NCI-H2196 (cell line): Measurements from ENCODE around the gene ZNF678.

Source experiments
- DNase-seq: peaks from one replicate; lab custom pipeline; 2025; ENCODE audit not compliant: unreplicated experiment; lab: John Stamatoyannopoulos, UW

The ZNF678 gene

GRCh38 chr1:227563324-227564201, at the start of gene ZNF678:
Gene ZNF678 (plus strand): TSS chr1:227563556. CDS start chr1:227650992, 87,436 bp downstream.
- DNase-seq, result peak; percentile 94

DNA sequence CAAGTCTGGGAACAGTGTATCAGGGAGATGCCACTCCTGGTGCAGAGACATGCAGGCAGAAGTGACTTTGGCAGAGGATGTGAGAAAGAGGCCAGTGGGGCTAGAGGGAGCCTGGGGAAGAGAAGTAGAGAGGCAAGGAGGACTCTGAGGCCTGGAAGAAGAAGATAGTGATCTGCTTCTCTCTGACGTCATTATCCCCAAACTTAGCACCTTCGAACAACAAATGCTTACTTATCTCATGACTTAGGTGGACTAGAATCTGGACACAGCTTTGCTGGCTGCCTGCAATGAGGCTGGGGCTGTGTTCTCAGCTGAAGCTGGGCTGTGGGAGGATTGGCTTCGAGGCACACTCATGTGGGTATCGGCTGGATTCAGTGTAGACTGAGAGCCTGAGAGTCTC, 44.5 kb upstream of the ZNF678 start:
- DNase-seq, result no peak

DNA sequence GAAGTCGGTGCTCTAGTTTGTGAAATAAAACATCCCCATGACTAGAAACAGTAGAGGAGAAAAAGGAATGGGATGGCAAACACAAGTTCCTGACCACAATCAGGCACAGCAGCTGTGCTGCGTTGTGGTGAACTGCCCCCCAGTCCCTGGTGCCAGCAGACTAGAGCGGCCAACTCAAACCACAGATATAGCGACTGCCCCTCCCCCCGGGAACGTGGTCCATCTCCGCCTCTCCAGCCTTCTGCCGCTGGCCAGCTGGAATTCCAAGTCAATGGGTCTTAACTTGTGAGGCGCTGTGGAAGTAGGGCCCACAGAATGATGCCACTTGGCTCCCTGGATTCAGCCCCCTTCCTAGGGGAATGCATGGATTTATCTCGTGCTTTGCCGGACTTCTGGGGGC, 41.6 kb upstream of the ZNF678 start:
- no peak for DNase-seq

DNA sequence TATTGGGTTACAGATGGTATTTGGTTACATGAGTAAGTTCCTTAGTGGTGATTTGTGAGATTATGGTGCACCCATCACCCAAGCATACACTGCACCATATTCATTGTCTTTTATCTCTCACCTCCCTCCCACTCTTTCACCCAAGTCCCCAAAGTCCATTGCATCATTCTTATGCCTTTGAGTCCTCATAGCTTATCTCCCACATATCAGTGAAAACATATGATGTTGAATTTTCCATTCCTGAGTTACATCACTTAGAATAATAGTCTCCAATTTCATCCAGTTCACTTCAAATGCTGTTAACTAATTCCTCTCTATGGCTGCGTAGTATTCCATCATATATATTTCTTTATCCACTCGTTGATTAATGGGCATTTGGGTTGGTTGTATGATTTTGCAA, 36.8 kb upstream of the ZNF678 start:
- DNase-seq, result no peak

- DNase-seq, result no peak
Measured at GRCh38 chr1:227532019-227532619, 31.2 kb upstream of the ZNF678 start.

DNA sequence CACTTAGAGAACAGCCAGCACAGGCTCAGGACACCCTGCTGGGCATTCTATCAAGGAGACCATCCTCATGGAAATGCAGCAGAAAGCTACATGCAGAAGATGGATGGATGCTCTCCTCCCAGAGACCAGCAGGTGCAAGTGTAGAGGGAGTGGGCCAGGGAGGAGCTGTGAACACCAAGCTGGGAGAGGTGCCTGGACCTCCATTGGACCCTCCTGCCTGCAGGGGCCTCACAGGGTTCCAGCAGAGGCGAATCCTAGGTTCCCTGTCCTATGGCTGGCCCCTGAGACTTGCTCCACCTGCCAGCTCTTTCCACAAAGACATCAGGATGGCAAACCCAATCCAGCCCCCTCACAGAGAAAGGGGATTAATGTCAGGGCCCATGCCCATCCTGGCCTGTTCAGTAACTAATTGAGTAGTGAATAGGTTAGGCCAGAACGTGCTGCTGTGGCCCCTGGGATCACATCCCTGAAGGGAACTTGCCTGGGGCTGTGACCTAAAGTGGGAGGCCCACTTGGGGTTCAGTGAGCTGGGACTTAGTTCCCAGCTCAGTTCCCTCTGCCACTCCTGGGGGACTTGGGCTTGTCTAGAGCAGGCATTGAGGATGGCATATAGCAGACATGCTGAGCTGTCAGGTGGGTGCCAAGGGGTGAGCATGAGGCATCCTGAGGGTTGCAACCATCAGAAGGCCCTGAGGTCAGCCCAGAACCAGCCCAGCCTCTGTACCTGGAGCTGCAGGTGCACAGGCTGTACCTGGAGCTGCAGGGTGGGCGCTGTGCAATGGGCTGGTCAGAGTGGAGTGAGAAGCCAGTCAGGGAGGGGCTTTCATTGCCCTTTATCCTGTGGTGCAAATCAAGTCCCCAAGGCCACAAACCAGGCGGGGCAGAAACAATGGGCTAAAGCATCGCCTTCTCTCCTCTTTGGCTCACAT, 22.9 kb upstream of the ZNF678 start:
- no peak for DNase-seq

- DNase-seq, result no peak
Measured at GRCh38 chr1:227541129-227541528, 22.2 kb upstream of the ZNF678 start.

DNA sequence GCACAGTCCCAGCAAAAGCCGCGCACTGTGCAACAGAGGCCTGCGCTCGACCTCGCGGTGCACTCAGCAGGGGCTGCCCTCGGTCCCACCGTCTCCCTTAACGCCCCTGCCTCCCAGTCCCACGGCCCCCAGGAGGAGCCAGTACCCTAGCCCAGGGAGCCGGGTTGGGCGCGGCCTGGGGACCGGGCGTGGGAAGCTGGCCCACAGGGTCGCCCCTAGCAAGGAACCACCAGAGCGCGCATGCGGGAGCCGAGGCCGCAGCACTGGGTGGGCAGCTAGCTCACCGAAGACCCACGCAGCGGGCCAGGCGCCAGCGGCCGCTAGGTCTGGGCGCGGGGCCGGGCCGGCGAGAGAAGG, 21.6 kb upstream of the ZNF678 start:
- DNase-seq, result no peak

DNA sequence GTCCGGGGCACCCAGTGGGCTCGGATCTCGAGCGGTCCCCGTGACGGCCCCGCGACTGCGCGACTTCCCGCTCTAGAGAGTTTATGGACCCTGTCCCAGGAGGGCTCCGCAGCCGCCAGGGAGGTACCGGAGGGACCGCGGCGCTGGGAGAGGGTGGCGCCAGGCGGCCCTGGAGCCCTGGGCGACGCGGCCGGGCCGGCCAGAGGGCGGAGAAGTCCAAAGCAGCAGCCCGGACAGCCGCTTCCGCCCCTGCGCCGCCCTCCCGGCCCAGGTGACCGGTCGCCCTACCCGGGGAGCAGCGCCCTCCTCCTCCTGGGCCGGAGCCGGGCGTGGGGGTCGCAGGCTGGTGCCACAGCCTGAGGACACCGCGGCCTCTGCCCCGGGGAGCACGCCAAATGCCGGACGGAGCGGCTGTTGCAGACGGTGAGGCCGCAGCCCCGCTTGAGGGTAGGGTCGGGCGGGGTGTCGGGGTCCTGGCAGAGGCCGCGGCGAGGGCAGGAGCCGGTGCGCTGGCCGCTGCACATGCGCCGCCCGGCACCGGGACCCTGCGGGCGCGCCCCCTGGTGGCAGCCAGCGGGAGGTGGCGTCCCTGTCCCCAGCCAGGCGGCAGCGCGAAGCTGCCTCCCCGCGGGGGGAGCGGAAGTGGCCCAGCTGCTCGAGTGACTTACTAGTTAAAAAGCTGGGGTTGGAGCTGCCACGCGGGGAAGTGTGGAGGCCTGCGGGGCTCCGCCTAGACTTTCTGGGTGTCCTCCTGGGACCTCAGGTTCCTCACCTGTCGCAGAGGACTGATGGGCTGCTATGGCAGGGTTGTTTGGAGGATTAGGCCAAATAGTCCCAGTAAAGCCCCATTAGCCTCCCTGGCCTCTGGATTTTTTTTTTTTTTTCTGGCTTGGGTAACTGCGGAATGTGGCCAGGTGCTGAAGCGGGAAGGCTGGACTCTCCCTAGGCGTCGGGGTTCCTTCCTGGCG, 20.9 kb upstream of the ZNF678 start:
- peak; percentile 61 for DNase-seq

- DNase-seq, result no peak
Measured at GRCh38 chr1:227543283-227544066, 19.9 kb upstream of the ZNF678 start.

- DNase-seq, result no peak
Measured at GRCh38 chr1:227544067-227545050, 19.0 kb upstream of the ZNF678 start.

DNA sequence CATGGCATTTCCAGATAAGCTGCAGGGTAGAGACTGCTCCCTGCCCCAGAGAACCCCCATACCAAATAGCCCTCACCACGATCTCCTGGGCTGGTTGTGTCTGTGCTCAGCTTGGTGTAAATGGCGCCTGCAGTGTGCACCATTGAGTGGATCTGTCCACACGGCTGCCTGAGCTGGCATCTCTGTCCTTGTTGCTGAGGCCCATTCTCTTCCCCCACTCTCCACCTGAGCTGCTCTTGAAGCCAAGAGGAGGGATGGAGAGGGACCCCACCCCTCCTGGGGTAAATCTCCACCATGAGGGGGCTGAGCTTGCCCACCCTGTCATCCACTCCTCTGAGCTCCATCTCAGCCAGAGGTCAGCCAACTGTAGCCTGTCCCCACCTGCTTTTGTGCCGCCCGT, 18.0 kb upstream of the ZNF678 start:
- DNase-seq, result no peak

DNA sequence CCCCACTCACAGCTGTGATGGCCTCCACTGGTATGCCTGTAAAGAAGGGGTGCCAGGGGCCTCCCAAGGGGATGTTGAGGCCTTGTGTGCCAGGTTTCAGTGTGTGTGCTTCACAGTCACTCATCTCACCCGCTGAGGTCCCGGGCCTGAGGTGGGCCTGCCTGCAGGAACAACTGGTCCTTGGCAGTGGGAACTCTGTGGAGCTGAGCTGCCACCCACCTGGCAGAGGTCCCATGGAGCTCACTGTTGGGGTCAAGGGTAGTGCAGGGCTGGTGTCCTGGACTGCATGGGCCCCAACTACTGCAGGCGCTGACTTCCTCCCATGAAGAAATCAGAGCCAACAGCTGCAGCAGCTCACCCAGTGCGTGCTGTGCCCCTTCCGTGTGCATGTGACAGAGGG, 17.3 kb upstream of the ZNF678 start:
- no peak for DNase-seq

GRCh38 chr1:227546598-227547309, 16.6 kb upstream of the ZNF678 start:
- no peak for DNase-seq

DNA sequence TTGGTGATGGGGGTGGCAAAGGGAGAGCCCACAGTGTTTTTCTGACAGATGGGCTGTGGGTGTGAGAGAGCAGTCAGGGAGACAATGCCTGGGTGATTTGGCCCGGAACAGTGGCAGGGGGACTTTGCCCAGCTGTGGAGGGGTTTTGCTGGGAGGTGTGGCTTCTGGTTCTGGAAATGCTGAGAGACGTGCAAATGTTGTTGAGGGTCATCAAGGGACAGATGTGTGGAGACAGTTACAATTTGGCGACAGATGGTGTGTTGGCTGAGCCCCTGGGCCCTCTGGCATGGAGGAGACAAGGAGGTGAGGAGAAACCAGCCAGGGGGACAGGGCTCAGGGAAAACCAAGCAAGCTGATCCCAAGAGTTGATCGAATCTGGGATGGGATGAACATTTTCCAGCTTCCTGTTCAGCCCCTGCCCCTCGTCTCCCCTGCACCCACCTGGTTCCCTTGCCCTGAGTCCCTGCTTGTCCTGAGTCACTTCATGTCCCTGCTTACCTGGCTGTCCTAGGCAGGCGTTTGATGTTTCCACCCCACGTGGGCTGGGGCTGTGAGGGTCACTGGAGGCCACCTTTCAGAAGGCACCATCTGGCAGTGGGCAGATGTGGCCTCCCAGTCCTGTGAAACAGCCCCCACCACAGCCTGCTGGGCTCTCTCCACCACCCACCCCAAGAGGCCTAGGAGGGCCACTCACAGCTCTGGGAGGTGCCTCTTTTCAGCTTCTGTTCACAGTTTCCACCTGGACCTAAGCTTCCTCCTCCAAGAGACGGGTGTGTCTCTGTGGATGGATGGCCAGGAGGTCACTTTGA, 15.8 kb upstream of the ZNF678 start:
- no peak for DNase-seq

DNA sequence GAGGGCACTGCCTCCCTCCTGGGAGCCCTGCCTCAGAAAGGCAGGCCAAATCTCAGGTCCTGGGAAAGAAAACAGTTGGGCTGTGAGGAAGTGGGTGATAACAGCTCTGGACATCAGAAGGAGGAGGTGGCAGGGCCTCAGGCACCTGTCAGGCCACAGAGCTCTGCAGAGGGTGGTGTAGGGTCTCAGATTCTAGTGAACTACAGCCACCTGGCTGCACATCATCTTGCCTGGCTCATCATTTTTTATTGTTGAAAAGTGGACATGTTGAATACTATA, 15.3 kb upstream of the ZNF678 start:
- no peak for DNase-seq

GRCh38 chr1:227548448-227548847, 14.9 kb upstream of the ZNF678 start:
- no peak for DNase-seq
